GM18511 (cell line): ENCODE data around the gene PTBP1.
"Not testable (repeated sequence)": the region's sequence is repeated elsewhere in the genome, so short reads cannot be mapped to it uniquely, and the experiment has no call there.

Source experiments
- ATAC-seq: cut with Tn5 transposase; IDR thresholded peaks from one replicate; pipeline ENCODE4 v1.9.1; 2021; ENCODE audit warnings: mild to moderate bottlenecking, moderate library complexity; ENCODE audit not compliant: unreplicated experiment

PTBP1 gene

GRCh38 chr19:807627-808422 lies 10.6 kb downstream of the PTBP1 start:
- no peak for ATAC-seq

GRCh38 chr19:808423-808775 lies 11.1 kb downstream of the PTBP1 start:
- no peak for ATAC-seq

GRCh38 chr19:810077-810855 lies 13.0 kb downstream of the PTBP1 start:
- ATAC-seq = no peak

- ATAC-seq = no peak
Measured at GRCh38 chr19:810883-811489, 13.7 kb downstream of the PTBP1 start.

- ATAC-seq = no peak
Measured at GRCh38 chr19:811506-812048, 14.3 kb downstream of the PTBP1 start.

- no peak for ATAC-seq
Measured at GRCh38 chr19:812049-812746, 14.9 kb downstream of the PTBP1 start.

DNA sequence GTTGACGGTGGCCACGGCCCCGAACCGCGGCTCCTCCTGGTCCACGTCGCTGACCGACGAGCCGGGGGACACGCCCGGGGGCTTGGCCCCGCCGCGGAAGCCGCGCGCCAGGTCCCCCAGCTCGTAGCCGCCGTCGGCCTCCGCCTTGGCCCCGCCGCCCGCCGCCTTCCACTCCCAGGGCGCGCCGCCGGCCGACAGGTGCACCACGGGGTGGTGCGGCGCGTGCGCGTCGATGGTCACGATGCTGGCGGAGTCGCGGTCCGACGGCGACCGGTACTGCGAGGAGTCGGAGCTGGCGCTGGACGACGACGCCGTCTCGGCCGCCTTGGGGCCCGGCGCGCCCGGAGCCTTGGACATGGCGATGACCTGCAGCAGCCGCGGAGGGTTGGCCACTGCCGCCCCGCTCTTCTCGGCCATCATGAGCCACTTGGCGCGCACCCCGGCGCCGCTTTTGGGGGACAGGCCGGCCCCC lies 15.5 kb downstream of the PTBP1 start:
- ATAC-seq = no peak

GRCh38 chr19:813219-814151 lies 16.2 kb downstream of the PTBP1 start:
- no peak for ATAC-seq

GRCh38 chr19:814152-815078 lies 17.2 kb downstream of the PTBP1 start:
- ATAC-seq = no peak

DNA sequence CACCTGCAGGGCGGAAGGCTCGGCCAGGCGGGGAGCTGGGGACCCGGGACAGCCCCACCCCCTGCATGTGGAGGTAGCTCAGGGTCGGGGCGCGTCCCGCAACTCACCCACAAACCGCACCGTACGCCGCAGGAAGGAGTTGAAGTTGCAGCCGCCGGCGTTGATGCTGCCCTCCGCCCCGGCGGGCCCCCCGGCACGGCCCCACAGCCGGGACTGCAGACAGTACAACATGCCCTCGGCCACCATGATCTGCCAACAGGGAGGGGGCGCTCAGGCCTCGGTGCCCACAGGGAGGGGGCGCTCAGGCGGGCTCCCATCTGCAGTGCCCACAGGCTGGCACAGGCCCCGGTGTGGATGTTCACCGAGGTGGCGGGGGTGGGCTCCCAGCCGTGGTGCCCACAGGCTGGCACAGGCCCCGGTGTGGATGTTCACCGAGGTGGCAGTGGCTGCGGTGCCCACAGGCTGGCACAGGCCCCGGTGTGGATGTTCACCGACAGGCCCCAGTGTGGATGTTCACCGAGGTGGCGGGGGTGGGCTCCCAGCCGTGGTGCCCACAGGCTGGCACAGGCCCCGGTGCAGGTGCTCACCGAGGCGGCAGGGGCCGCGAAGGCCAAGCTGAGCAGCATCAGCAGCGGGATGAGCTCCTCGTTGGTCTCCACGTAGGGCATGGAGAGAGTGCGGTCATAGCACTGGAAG lies 18.0 kb downstream of the PTBP1 start:
- no peak for ATAC-seq

- no peak for ATAC-seq
Measured at GRCh38 chr19:815775-816499, 18.7 kb downstream of the PTBP1 start.

- ATAC-seq = no peak
Measured at GRCh38 chr19:816500-816857, 19.2 kb downstream of the PTBP1 start.

DNA sequence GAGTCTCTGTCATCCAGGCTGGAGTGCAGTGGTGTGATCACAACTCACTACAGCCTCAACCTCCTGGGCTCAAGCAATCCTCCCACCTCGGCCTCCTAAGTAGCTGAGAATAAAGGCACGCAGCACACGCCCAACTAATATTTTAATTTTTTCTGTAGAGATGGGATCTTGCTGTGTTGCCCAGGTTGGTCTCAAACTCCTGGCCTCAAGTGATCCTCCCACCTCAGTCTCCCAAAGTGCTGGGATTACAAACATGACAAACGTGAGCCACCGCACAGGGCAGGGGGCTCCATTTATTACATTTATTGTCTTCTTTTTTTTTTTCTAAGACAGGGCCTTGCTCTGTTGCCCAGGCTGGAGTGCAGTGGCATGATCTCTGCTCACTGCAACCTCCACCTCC lies 23.0 kb downstream of the PTBP1 start:
- ATAC-seq = not testable (repeated sequence)

DNA sequence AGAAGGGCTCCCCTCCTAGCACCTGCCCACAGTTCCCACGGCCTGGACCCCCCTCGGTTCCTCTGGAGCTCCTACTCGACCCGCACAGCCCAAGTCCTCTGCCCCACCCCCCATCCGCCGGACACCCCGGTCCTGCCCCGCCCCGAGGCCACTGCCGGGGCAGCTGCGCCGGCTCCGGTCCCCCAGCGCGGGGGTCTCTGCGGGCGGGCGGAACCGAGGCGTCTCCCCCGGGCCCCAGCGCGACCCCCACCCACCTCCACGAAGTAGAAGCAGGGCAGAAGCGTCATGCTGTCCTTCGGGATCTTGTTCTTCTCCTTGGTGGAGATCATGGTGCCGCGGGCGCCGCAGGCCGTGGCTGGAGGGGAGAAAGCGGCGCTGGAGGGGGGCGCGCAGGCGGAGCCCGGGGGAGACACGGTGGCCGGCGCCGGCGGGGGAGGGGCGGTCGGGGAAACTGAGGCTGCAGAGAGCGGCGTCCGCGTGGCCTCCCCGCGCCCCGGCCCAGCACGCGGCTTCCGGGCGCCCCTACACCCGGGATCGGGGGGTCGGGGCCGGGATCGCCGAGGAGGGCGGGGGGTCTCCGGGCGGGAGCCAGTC lies 24.1 kb downstream of the PTBP1 start:
- no peak for ATAC-seq

GRCh38 chr19:821825-822503 lies 24.7 kb downstream of the PTBP1 start, which contains the start of gene PLPPR3:
Gene PLPPR3, minus strand, starts transcription at chr19:821955. Its CDS starts 396 bp downstream, at chr19:821559.
- ATAC-seq = no peak

GRCh38 chr19:823565-824121 lies 26.4 kb downstream of the PTBP1 start:
- ATAC-seq = no peak
